ENCODE measurements around the gene MED14. TPM values are rescaled to one million over a fixed set of nuclear protein-coding genes. Genes with fewer than 3 reads are reported as not detected.

The MED14 gene
- total RNA-seq, 1 experiment from 2014 or later = 83.3 TPM

GRCh38 chrX:40646489-40647306 lies 88.6 kb downstream of the MED14 start (continued):
- TF ChIP-seq ZNF532 (CRISPR knock-in tag; IDR thresholded peaks at IDR 0.05; ENCODE audit: borderline replicate concordance) (no peak), ELF4 (CRISPR knock-in tag; IDR thresholded peaks at IDR 0.05; ENCODE audit: low read depth) (no peak), ZNF138 (CRISPR knock-in tag; conservative IDR thresholded peaks at IDR 0.05) (no peak), NFE2L1 (CRISPR knock-in tag; IDR thresholded peaks at IDR 0.05) (no peak), TCF7 (CRISPR knock-in tag; IDR thresholded peaks at IDR 0.05; ENCODE audit: low read depth) (no peak)
- TF ChIP-seq, protein P1, sequence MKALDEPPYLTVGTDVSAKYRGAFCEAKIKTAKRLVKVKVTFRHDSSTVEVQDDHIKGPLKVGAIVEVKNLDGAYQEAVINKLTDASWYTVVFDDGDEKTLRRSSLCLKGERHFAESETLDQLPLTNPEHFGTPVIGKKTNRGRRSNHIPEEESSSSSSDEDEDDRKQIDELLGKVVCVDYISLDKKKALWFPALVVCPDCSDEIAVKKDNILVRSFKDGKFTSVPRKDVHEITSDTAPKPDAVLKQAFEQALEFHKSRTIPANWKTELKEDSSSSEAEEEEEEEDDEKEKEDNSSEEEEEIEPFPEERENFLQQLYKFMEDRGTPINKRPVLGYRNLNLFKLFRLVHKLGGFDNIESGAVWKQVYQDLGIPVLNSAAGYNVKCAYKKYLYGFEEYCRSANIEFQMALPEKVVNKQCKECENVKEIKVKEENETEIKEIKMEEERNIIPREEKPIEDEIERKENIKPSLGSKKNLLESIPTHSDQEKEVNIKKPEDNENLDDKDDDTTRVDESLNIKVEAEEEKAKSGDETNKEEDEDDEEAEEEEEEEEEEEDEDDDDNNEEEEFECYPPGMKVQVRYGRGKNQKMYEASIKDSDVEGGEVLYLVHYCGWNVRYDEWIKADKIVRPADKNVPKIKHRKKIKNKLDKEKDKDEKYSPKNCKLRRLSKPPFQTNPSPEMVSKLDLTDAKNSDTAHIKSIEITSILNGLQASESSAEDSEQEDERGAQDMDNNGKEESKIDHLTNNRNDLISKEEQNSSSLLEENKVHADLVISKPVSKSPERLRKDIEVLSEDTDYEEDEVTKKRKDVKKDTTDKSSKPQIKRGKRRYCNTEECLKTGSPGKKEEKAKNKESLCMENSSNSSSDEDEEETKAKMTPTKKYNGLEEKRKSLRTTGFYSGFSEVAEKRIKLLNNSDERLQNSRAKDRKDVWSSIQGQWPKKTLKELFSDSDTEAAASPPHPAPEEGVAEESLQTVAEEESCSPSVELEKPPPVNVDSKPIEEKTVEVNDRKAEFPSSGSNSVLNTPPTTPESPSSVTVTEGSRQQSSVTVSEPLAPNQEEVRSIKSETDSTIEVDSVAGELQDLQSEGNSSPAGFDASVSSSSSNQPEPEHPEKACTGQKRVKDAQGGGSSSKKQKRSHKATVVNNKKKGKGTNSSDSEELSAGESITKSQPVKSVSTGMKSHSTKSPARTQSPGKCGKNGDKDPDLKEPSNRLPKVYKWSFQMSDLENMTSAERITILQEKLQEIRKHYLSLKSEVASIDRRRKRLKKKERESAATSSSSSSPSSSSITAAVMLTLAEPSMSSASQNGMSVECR (CRISPR knock-in tag; IDR thresholded peaks at IDR 0.05; ENCODE audit: borderline replicate concordance) = no peak

DNA sequence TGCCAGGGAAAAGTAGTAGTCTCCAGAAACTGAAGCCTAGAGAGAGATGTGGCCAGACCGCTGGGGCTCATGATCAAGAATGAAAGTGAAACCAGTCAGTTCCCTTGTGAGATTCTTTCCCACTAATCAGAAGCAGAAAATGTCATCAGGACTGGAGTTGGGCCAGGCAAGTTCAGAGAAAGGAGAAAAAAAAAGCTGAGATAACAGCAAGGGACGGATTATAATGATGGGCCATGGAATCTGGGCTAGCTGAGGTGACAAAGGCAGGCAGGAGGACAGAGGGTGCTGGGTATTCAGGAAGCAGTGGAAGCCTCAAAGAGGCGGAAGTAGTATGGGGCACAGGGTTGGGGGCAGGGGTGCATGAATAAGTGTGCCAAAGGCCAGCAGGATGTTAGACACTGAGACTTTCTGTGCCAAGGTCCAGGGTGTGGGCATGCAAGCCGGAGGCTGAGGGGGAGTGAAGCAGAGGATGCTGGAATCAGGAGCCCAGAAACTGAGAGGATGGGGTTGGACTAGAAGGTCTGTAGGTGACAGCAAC lies 90.5 kb downstream of the MED14 start:
- Mint-ChIP-seq H3K27ac (peak overlapping the region; percentile 66), H3K9me3 (no peaks in the 10 kb centered on the region), H3K36me3 (peaks cover 6% of the 10 kb centered on the region), H3K4me3 (peak overlapping the region; percentile 41), H3K27me3 (ENCODE audit: low read depth) (no peaks in the 10 kb centered on the region), H3K4me1 (peaks cover 19% of the 10 kb centered on the region)
- TF ChIP-seq TP53 (CRISPR knock-in tag; IDR thresholded peaks at IDR 0.05) (no peak), MXD4 (CRISPR knock-in tag; IDR thresholded peaks at IDR 0.05; ENCODE audit: borderline replicate concordance) (no peak), NFE2L1 (CRISPR knock-in tag; IDR thresholded peaks at IDR 0.05) (no peak), JUN (CRISPR knock-in tag; IDR thresholded peaks at IDR 0.05) (no peak), SOX15 (CRISPR knock-in tag; IDR thresholded peaks at IDR 0.05) (no peak)
- TF ChIP-seq, protein P2, sequence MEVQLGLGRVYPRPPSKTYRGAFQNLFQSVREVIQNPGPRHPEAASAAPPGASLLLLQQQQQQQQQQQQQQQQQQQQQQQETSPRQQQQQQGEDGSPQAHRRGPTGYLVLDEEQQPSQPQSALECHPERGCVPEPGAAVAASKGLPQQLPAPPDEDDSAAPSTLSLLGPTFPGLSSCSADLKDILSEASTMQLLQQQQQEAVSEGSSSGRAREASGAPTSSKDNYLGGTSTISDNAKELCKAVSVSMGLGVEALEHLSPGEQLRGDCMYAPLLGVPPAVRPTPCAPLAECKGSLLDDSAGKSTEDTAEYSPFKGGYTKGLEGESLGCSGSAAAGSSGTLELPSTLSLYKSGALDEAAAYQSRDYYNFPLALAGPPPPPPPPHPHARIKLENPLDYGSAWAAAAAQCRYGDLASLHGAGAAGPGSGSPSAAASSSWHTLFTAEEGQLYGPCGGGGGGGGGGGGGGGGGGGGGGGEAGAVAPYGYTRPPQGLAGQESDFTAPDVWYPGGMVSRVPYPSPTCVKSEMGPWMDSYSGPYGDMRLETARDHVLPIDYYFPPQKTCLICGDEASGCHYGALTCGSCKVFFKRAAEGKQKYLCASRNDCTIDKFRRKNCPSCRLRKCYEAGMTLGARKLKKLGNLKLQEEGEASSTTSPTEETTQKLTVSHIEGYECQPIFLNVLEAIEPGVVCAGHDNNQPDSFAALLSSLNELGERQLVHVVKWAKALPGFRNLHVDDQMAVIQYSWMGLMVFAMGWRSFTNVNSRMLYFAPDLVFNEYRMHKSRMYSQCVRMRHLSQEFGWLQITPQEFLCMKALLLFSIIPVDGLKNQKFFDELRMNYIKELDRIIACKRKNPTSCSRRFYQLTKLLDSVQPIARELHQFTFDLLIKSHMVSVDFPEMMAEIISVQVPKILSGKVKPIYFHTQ (CRISPR knock-in tag; IDR thresholded peaks at IDR 0.05) = no peak
- TF ChIP-seq, protein P3, sequence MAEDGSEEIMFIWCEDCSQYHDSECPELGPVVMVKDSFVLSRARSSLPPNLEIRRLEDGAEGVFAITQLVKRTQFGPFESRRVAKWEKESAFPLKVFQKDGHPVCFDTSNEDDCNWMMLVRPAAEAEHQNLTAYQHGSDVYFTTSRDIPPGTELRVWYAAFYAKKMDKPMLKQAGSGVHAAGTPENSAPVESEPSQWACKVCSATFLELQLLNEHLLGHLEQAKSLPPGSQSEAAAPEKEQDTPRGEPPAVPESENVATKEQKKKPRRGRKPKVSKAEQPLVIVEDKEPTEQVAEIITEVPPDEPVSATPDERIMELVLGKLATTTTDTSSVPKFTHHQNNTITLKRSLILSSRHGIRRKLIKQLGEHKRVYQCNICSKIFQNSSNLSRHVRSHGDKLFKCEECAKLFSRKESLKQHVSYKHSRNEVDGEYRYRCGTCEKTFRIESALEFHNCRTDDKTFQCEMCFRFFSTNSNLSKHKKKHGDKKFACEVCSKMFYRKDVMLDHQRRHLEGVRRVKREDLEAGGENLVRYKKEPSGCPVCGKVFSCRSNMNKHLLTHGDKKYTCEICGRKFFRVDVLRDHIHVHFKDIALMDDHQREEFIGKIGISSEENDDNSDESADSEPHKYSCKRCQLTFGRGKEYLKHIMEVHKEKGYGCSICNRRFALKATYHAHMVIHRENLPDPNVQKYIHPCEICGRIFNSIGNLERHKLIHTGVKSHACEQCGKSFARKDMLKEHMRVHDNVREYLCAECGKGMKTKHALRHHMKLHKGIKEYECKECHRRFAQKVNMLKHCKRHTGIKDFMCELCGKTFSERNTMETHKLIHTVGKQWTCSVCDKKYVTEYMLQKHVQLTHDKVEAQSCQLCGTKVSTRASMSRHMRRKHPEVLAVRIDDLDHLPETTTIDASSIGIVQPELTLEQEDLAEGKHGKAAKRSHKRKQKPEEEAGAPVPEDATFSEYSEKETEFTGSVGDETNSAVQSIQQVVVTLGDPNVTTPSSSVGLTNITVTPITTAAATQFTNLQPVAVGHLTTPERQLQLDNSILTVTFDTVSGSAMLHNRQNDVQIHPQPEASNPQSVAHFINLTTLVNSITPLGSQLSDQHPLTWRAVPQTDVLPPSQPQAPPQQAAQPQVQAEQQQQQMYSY (CRISPR knock-in tag; IDR thresholded peaks at IDR 0.05) = no peak
- DNase-seq (ENCODE audit: low spot score) (no peak), ATAC-seq (no peak)
- CTCF ChIA-PET = no interaction called here
- POLR2A ChIA-PET = no interaction called here

All from WTC11 (cell line).